ENCODE data around the gene FAM193A.

FAM193A gene

GRCh38 chr4:2598511-2599303 lies 62.3 kb downstream of the FAM193A start:
- TF ChIP-seq FOXP2 (optimal IDR thresholded peaks at IDR 0.05; ENCODE audit: borderline replicate concordance, extremely low read depth, extremely low read length, insufficient read depth) (no peak), TAF1 (IDR thresholded peaks at IDR 0.05; ENCODE audit: borderline replicate concordance, insufficient read depth, low read length) (no peak), REST (IDR thresholded peaks at IDR 0.05; ENCODE audit: insufficient read depth in 1 of 2, low read depth in 2 of 2, low read length in 2 of 2) (no peak), SIN3A (IDR thresholded peaks at IDR 0.05; ENCODE audit: borderline replicate concordance, insufficient read depth, low read length) (no peak), POLR2AphosphoS5 (IDR thresholded peaks at IDR 0.05; ENCODE audit: low read depth, low read length) (no peak)

GRCh38 chr4:2599304-2599654 lies 62.8 kb downstream of the FAM193A start:
- TF ChIP-seq TAF1 (IDR thresholded peaks at IDR 0.05; ENCODE audit: borderline replicate concordance, insufficient read depth, low read length) (no peak), POLR2AphosphoS5 (IDR thresholded peaks at IDR 0.05; ENCODE audit: low read depth, low read length) (no peak), FOXP2 (optimal IDR thresholded peaks at IDR 0.05; ENCODE audit: borderline replicate concordance, extremely low read depth, extremely low read length, insufficient read depth) (no peak), SIN3A (IDR thresholded peaks at IDR 0.05; ENCODE audit: borderline replicate concordance, insufficient read depth, low read length) (no peak), REST (IDR thresholded peaks at IDR 0.05; ENCODE audit: insufficient read depth in 1 of 2, low read depth in 2 of 2, low read length in 2 of 2) (no peak)

- TF ChIP-seq REST (IDR thresholded peaks at IDR 0.05; ENCODE audit: insufficient read depth in 1 of 2, low read depth in 2 of 2, low read length in 2 of 2) (no peak), POLR2AphosphoS5 (IDR thresholded peaks at IDR 0.05; ENCODE audit: low read depth, low read length) (no peak), SIN3A (IDR thresholded peaks at IDR 0.05; ENCODE audit: borderline replicate concordance, insufficient read depth, low read length) (no peak), FOXP2 (optimal IDR thresholded peaks at IDR 0.05; ENCODE audit: borderline replicate concordance, extremely low read depth, extremely low read length, insufficient read depth) (no peak), TAF1 (IDR thresholded peaks at IDR 0.05; ENCODE audit: borderline replicate concordance, insufficient read depth, low read length) (no peak)
Observed at GRCh38 chr4:2600878-2601277, 64.4 kb downstream of the FAM193A start.

GRCh38 chr4:2604614-2605013 lies 68.2 kb downstream of the FAM193A start:
- TF ChIP-seq SIN3A (IDR thresholded peaks at IDR 0.05; ENCODE audit: borderline replicate concordance, insufficient read depth, low read length) (no peak), TAF1 (IDR thresholded peaks at IDR 0.05; ENCODE audit: borderline replicate concordance, insufficient read depth, low read length) (no peak), POLR2AphosphoS5 (IDR thresholded peaks at IDR 0.05; ENCODE audit: low read depth, low read length) (no peak), FOXP2 (optimal IDR thresholded peaks at IDR 0.05; ENCODE audit: borderline replicate concordance, extremely low read depth, extremely low read length, insufficient read depth) (no peak), REST (IDR thresholded peaks at IDR 0.05; ENCODE audit: insufficient read depth in 1 of 2, low read depth in 2 of 2, low read length in 2 of 2) (no peak)
